Hepatocyte (in vitro differentiated cells): ENCODE data around the gene NPAS3. TPM values are rescaled to one million over a fixed set of nuclear protein-coding genes. Genes with fewer than 3 reads are reported as not detected.

Experiments used
- DNase-seq: peaks from one replicate; pipeline ENCODE4 v3.0.0-alpha.2; 2016; ENCODE audit warnings: low spot score
- H2AFZ ChIP-seq: fragments of 200-600 bp; sonication (generic); 2 replicates; pipeline ENCODE4 v1.6.0; 2016; ENCODE audit warnings: antibody characterized with exemption, mild to moderate bottlenecking
- H3K27ac ChIP-seq: fragments of 200-600 bp; sonication (generic); 2 replicates; pipeline ENCODE4 v1.5.1; 2016; ENCODE audit warnings: mild to moderate bottlenecking
- H3K27me3 ChIP-seq: fragments of 200-600 bp; sonication (generic); 2 replicates; pipeline ENCODE4 v1.6.1; 2016
- H3K36me3 ChIP-seq: fragments of 200-600 bp; sonication (generic); replicated peaks from 2 replicates; pipeline ENCODE4 v1.5.1; 2016; ENCODE audit warnings: low read depth; ENCODE audit not compliant: insufficient read depth
- H3K4me1 ChIP-seq: fragments of 200-600 bp; sonication (generic); 2 replicates; pipeline ENCODE4 v1.5.1; 2016; ENCODE audit warnings: mild to moderate bottlenecking, moderate library complexity; ENCODE audit not compliant: insufficient read depth
- H3K4me2 ChIP-seq: fragments of 200-600 bp; sonication (generic); 2 replicates; pipeline ENCODE4 v1.6.0; 2016
- H3K4me3 ChIP-seq: fragments of 200-600 bp; sonication (generic); 2 replicates; pipeline ENCODE4 v1.5.1; 2016; ENCODE audit warnings: mild to moderate bottlenecking
- H3K79me2 ChIP-seq: fragments of 200-600 bp; sonication (generic); 2 replicates; pipeline ENCODE4 v1.6.0; 2017; ENCODE audit warnings: mild to moderate bottlenecking
- H3K9me2 ChIP-seq: fragments of 200-600 bp; sonication (generic); replicated peaks from 2 replicates; pipeline ENCODE4 v1.6.0; 2017; ENCODE audit warnings: mild to moderate bottlenecking; ENCODE audit not compliant: insufficient read depth
- H3K9me3 ChIP-seq: fragments of 200-600 bp; sonication (generic); 2 replicates; pipeline ENCODE4 v1.5.1; 2016; ENCODE audit warnings: low read depth, mild to moderate bottlenecking
- H4K20me1 ChIP-seq: fragments of 200-600 bp; sonication (generic); 2 replicates; pipeline ENCODE4 v1.6.0; 2016; ENCODE audit warnings: mild to moderate bottlenecking; ENCODE audit not compliant: insufficient read depth, poor library complexity, severe bottlenecking
- EZH2 ChIP-seq: fragments of 200-600 bp; sonication (generic); IDR thresholded peaks from 2 replicates; pipeline ENCODE4 v1.6.1; 2016; ENCODE audit warnings: antibody characterized with exemption, mild to moderate bottlenecking, borderline replicate concordance
- EZH2phosphoT487 ChIP-seq: fragments of 200-600 bp; sonication (generic); IDR thresholded peaks from one replicate; pipeline ENCODE4 v1.6.1; 2018; ENCODE audit warnings: antibody characterized with exemption, mild to moderate bottlenecking, low read depth, moderate library complexity; ENCODE audit not compliant: unreplicated experiment, severe bottlenecking
- WGBS: methylation state at CpG from one replicate; pipeline ENCODE4 v1.1.6; 2016; ENCODE audit warnings: low lambda C conversion rate; ENCODE audit errors: missing lambda C conversion rate; 5-methylcytosine and 5-hydroxymethylcytosine counted together
- polyA plus RNA-seq: library from polyadenylated mRNA; unstranded; fragments of >200 nt; fragmentation: Nextera tagmentation; extraction: Ambion mirVana; gene quantifications from 2 replicates; pipeline ENCODE4 v1.2.1, GENCODE V29; 2016
- total RNA-seq: library from RNA; depleted of rRNA; stranded (reverse); fragments of >200 nt; gene quantifications from 2 replicates; pipeline ENCODE4 v1.2.3, GENCODE V29; 2014
- TF ChIP-seq, protein P1 (sequence below): fragments of 200-600 bp; sonication (generic); IDR thresholded peaks from 2 replicates; pipeline ENCODE4 v1.5.1; 2016; ENCODE audit warnings: antibody characterized with exemption, mild to moderate bottlenecking; ENCODE audit not compliant: poor library complexity

Gene NPAS3
- total and polyA plus RNA-seq, 2 experiments from 2014 or later, result 0.11 to 1.1 TPM

DNA sequence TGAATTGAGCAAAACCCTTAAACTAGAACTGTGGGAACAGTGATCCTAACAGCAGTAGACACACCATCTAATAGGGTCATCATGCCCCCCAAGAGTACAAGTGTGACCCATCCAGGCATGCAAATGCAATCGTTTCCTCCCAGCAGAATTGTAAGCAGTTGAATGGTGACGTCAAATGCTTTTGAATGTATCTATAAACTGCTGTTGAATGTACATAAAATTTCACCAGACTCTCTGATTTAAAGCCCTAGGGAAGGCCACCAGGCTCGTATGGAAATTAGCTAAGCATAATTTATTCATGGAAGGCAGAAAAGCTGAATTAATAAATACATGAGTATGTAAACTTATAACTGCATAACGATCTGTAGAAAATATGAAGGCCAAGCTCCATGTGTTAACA lies 529.3 kb downstream of the NPAS3 start:
- H4K20me1 ChIP-seq, result no peaks in the 10 kb centered on the region
- H3K9me3 ChIP-seq, result no peaks in the 10 kb centered on the region
- no peaks in the 10 kb centered on the region for H3K79me2 ChIP-seq
- H3K36me3 ChIP-seq, result no peaks in the 10 kb centered on the region
- no peaks in the 10 kb centered on the region for H3K9me2 ChIP-seq
- H2AFZ ChIP-seq, result no peak overlapping the region
- 84% methylated on average over 4 of the region's 4 CpGs for WGBS
- no peak for DNase-seq
- no peak overlapping the region for H3K27ac ChIP-seq
- H3K4me3 ChIP-seq, result no peak overlapping the region
- TF ChIP-seq EZH2phosphoT487, result no peak
- no peak for TF ChIP-seq EZH2
- TF ChIP-seq, protein P1, sequence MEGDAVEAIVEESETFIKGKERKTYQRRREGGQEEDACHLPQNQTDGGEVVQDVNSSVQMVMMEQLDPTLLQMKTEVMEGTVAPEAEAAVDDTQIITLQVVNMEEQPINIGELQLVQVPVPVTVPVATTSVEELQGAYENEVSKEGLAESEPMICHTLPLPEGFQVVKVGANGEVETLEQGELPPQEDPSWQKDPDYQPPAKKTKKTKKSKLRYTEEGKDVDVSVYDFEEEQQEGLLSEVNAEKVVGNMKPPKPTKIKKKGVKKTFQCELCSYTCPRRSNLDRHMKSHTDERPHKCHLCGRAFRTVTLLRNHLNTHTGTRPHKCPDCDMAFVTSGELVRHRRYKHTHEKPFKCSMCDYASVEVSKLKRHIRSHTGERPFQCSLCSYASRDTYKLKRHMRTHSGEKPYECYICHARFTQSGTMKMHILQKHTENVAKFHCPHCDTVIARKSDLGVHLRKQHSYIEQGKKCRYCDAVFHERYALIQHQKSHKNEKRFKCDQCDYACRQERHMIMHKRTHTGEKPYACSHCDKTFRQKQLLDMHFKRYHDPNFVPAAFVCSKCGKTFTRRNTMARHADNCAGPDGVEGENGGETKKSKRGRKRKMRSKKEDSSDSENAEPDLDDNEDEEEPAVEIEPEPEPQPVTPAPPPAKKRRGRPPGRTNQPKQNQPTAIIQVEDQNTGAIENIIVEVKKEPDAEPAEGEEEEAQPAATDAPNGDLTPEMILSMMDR, result no peak
- H3K4me1 ChIP-seq, result no peaks in the 10 kb centered on the region
- no peaks in the 10 kb centered on the region for H3K27me3 ChIP-seq
- H3K4me2 ChIP-seq, result no peak overlapping the region

DNA sequence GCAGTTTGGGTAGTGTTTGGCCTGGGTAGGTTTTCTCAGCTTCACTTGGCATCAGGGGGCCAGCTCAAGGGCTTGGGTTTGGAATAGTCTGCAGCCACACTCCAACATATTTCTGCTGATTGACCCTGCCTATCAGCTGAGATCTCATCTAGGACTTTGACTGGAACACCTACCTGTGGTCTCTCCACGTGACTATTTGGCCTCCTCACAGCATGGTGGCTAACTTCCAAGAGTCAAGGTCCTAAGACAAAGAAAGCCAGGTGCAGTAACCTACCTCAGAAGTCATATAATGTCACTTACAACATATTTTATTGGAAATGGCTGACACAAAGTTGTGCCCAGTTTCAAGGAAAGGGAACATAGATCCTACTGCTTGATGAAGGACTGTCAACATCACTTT lies 531.2 kb downstream of the NPAS3 start:
- Histone ChIP-seq H3K27me3 (no peaks in the 10 kb centered on the region), H2AFZ (no peak overlapping the region), H3K4me3 (no peak overlapping the region), H3K4me2 (no peak overlapping the region), H3K27ac (no peak overlapping the region), H3K36me3 (no peaks in the 10 kb centered on the region), H3K4me1 (no peaks in the 10 kb centered on the region), H4K20me1 (no peaks in the 10 kb centered on the region), H3K9me2 (no peaks in the 10 kb centered on the region), H3K79me2 (no peaks in the 10 kb centered on the region), H3K9me3 (no peaks in the 10 kb centered on the region)
- no peak for DNase-seq
- TF ChIP-seq EZH2phosphoT487, result no peak
- TF ChIP-seq EZH2, result no peak
- TF ChIP-seq, protein P1, result no peak
- WGBS, result 67% methylated on average over 1 of the region's 1 CpG

DNA sequence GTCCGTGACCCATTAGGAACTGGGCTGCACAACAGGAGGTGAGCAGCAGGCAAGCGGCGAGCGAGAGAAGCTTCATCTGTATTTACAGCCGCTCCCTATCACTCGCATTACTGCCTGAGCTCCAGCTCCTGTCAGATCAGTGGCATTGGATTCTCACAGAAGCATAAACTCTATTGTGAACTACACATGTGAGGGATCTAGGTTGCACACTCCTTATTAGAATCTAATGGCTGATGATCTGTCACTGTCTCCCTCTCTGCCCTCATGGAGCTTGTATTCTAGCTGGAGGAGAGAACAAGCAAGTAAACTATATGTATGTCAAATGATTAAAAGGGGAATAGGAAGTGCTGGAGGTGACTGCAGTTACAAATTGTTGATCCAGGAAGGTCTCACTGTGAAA lies 533.1 kb downstream of the NPAS3 start:
- no peaks in the 10 kb centered on the region for H3K4me1 ChIP-seq
- no peaks in the 10 kb centered on the region for H4K20me1 ChIP-seq
- no peak overlapping the region for H2AFZ ChIP-seq
- TF ChIP-seq, protein P1, result no peak
- TF ChIP-seq EZH2phosphoT487 (no peak), EZH2 (no peak)
- no peak overlapping the region for H3K4me3 ChIP-seq
- H3K79me2 ChIP-seq, result no peaks in the 10 kb centered on the region
- no peak overlapping the region for H3K4me2 ChIP-seq
- DNase-seq, result no peak
- no peaks in the 10 kb centered on the region for H3K9me2 ChIP-seq
- H3K27ac ChIP-seq, result no peak overlapping the region
- no peaks in the 10 kb centered on the region for H3K27me3 ChIP-seq
- H3K9me3 ChIP-seq, result no peaks in the 10 kb centered on the region
- WGBS, result 96% methylated on average over 6 of the region's 6 CpGs
- no peaks in the 10 kb centered on the region for H3K36me3 ChIP-seq

DNA sequence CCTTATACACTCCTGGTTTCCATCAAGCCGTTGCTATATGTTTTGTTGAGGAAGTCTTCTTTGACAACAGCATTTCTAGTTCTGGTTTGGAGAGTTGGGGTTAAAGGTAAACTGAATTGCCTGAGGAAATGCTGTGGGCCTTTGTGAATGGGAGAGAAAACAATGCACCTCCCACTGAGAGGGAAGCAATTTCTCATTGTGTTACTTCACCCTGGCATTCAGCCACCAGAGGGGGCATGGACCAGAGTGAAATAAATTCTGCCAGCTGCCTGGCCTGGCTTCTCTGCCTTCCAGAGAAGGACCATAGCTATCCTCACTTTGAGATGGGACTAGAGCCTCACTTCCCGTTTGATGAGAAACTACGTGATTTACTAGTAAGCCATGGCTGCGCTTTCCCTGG lies 536.9 kb downstream of the NPAS3 start:
- Histone ChIP-seq H3K36me3 (no peaks in the 10 kb centered on the region), H3K9me2 (no peaks in the 10 kb centered on the region), H3K27me3 (no peaks in the 10 kb centered on the region), H3K4me3 (no peak overlapping the region), H4K20me1 (no peaks in the 10 kb centered on the region), H3K9me3 (no peaks in the 10 kb centered on the region), H3K79me2 (no peaks in the 10 kb centered on the region), H3K27ac (no peak overlapping the region), H2AFZ (no peak overlapping the region), H3K4me1 (no peaks in the 10 kb centered on the region), H3K4me2 (no peak overlapping the region)
- TF ChIP-seq, protein P1, result peak; percentile 41
- no peak for TF ChIP-seq EZH2phosphoT487
- 39% methylated on average over 4 of the region's 4 CpGs for WGBS
- DNase-seq, result peak; percentile 44
